HL-60 (cell line): ENCODE measurements around the gene SCG5.

Source experiments
- CTCF ChIP-seq: IDR thresholded peaks from one replicate; pipeline ENCODE4 v1.5.1; 2011; ENCODE audit warnings: low read length, control low read depth, inconsistent platforms; ENCODE audit not compliant: insufficient read depth
- GABPA ChIP-seq: IDR thresholded peaks from 2 replicates; pipeline ENCODE4 v1.6.1; 2012; ENCODE audit warnings: low read depth
- POLR2AphosphoS5 ChIP-seq: IDR thresholded peaks from 2 replicates; pipeline ENCODE4 v1.6.1; 2012; ENCODE audit warnings: low read depth
- REST ChIP-seq: IDR thresholded peaks from 2 replicates; pipeline ENCODE4 v1.6.1; 2012; ENCODE audit warnings: low read depth; ENCODE audit not compliant: insufficient replicate concordance
- SPI1 ChIP-seq: IDR thresholded peaks from 2 replicates; pipeline ENCODE4 v1.6.1; 2012; ENCODE audit warnings: low read depth, mild to moderate bottlenecking, borderline replicate concordance

GRCh38 chr15:32688151-32688639, 46.7 kb downstream of the SCG5 start:
- no peak for TF ChIP-seq CTCF
- no peak for TF ChIP-seq POLR2AphosphoS5
- TF ChIP-seq REST: no peak
- TF ChIP-seq GABPA: no peak
- TF ChIP-seq SPI1: no peak
